Hepatocyte (in vitro differentiated cells): ENCODE data around the gene MEOX1. TPM values are rescaled to one million over a fixed set of nuclear protein-coding genes. Genes with fewer than 3 reads are reported as not detected.

ENCODE experiments used
- DNase-seq: peaks from one replicate; pipeline ENCODE4 v3.0.0-alpha.2; 2016; ENCODE audit warnings: low spot score
- H2AFZ ChIP-seq: fragments of 200-600 bp; sonication (generic); 2 replicates; pipeline ENCODE4 v1.6.0; 2016; ENCODE audit warnings: antibody characterized with exemption, mild to moderate bottlenecking
- H3K27ac ChIP-seq: fragments of 200-600 bp; sonication (generic); 2 replicates; pipeline ENCODE4 v1.5.1; 2016; ENCODE audit warnings: mild to moderate bottlenecking
- H3K27me3 ChIP-seq: fragments of 200-600 bp; sonication (generic); 2 replicates; pipeline ENCODE4 v1.6.1; 2016
- H3K36me3 ChIP-seq: fragments of 200-600 bp; sonication (generic); replicated peaks from 2 replicates; pipeline ENCODE4 v1.5.1; 2016; ENCODE audit warnings: low read depth; ENCODE audit not compliant: insufficient read depth
- H3K4me1 ChIP-seq: fragments of 200-600 bp; sonication (generic); 2 replicates; pipeline ENCODE4 v1.5.1; 2016; ENCODE audit warnings: mild to moderate bottlenecking, moderate library complexity; ENCODE audit not compliant: insufficient read depth
- H3K4me2 ChIP-seq: fragments of 200-600 bp; sonication (generic); 2 replicates; pipeline ENCODE4 v1.6.0; 2016
- H3K4me3 ChIP-seq: fragments of 200-600 bp; sonication (generic); 2 replicates; pipeline ENCODE4 v1.5.1; 2016; ENCODE audit warnings: mild to moderate bottlenecking
- H3K79me2 ChIP-seq: fragments of 200-600 bp; sonication (generic); 2 replicates; pipeline ENCODE4 v1.6.0; 2017; ENCODE audit warnings: mild to moderate bottlenecking
- H3K9me2 ChIP-seq: fragments of 200-600 bp; sonication (generic); replicated peaks from 2 replicates; pipeline ENCODE4 v1.6.0; 2017; ENCODE audit warnings: mild to moderate bottlenecking; ENCODE audit not compliant: insufficient read depth
- H3K9me3 ChIP-seq: fragments of 200-600 bp; sonication (generic); 2 replicates; pipeline ENCODE4 v1.5.1; 2016; ENCODE audit warnings: low read depth, mild to moderate bottlenecking
- H4K20me1 ChIP-seq: fragments of 200-600 bp; sonication (generic); 2 replicates; pipeline ENCODE4 v1.6.0; 2016; ENCODE audit warnings: mild to moderate bottlenecking; ENCODE audit not compliant: insufficient read depth, poor library complexity, severe bottlenecking
- CTCF ChIP-seq: fragments of 200-600 bp; sonication (generic); IDR thresholded peaks from 2 replicates; pipeline ENCODE4 v1.5.1; 2016; ENCODE audit warnings: antibody characterized with exemption, mild to moderate bottlenecking; ENCODE audit not compliant: poor library complexity
- EZH2 ChIP-seq: fragments of 200-600 bp; sonication (generic); IDR thresholded peaks from 2 replicates; pipeline ENCODE4 v1.6.1; 2016; ENCODE audit warnings: antibody characterized with exemption, mild to moderate bottlenecking, borderline replicate concordance
- EZH2phosphoT487 ChIP-seq: fragments of 200-600 bp; sonication (generic); IDR thresholded peaks from one replicate; pipeline ENCODE4 v1.6.1; 2018; ENCODE audit warnings: antibody characterized with exemption, mild to moderate bottlenecking, low read depth, moderate library complexity; ENCODE audit not compliant: unreplicated experiment, severe bottlenecking
- WGBS: methylation state at CpG from one replicate; pipeline ENCODE4 v1.1.6; 2016; ENCODE audit warnings: low lambda C conversion rate; ENCODE audit errors: missing lambda C conversion rate; 5-methylcytosine and 5-hydroxymethylcytosine counted together
- polyA plus RNA-seq: library from polyadenylated mRNA; unstranded; fragments of >200 nt; fragmentation: Nextera tagmentation; extraction: Ambion mirVana; gene quantifications from 2 replicates; pipeline ENCODE4 v1.2.1, GENCODE V29; 2016
- total RNA-seq: library from RNA; depleted of rRNA; stranded (reverse); fragments of >200 nt; gene quantifications from 2 replicates; pipeline ENCODE4 v1.2.3, GENCODE V29; 2014

MEOX1 gene
- total and polyA plus RNA-seq, 2 experiments from 2014 or later: 0.33 to 0.90 TPM

- Histone ChIP-seq H3K79me2 (no peaks in the 10 kb centered on the region), H4K20me1 (no peaks in the 10 kb centered on the region), H3K4me2 (peak overlapping the region; percentile 51), H3K36me3 (no peaks in the 10 kb centered on the region), H3K27ac (peak overlapping the region; percentile 15), H3K4me3 (no peak overlapping the region), H3K9me2 (no peaks in the 10 kb centered on the region), H2AFZ (no peak overlapping the region), H3K9me3 (no peaks in the 10 kb centered on the region), H3K4me1 (peaks cover 20% of the 10 kb centered on the region), H3K27me3 (no peaks in the 10 kb centered on the region)
- no peak for TF ChIP-seq EZH2
- TF ChIP-seq CTCF: no peak
- no peak for TF ChIP-seq EZH2phosphoT487
- no peak for DNase-seq
- 35% methylated on average over 15 of the region's 15 CpGs for WGBS
Observed at GRCh38 chr17:43628089-43628650, 33.6 kb downstream of the MEOX1 start.

DNA sequence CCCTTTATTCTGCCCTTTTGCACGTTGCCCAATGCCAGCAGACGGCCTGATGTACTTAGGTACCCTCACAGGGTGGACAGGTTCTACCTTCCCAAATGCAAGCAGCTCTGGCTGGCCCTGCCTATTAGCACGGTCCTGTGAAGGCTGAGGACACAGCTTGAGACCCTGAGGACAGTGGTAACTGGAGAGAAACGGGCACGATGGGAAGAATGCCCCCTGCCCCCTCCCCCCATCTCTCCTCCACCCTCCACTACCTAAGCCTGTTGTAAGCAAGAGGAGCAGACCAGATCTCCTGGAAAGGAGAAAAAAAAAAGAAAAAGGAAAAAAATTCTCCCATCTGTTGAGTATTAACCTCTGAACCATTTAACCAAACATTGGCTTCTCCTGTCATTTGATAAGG, 34.1 kb downstream of the MEOX1 start:
- no peaks in the 10 kb centered on the region for H3K9me3 ChIP-seq
- H3K4me1 ChIP-seq: peaks cover 15% of the 10 kb centered on the region
- no peaks in the 10 kb centered on the region for H3K27me3 ChIP-seq
- WGBS: 40% methylated on average over 3 of the region's 5 CpGs
- no peaks in the 10 kb centered on the region for H3K79me2 ChIP-seq
- H3K9me2 ChIP-seq: no peaks in the 10 kb centered on the region
- H3K36me3 ChIP-seq: no peaks in the 10 kb centered on the region
- no peak overlapping the region for H3K27ac ChIP-seq
- no peak overlapping the region for H3K4me3 ChIP-seq
- no peaks in the 10 kb centered on the region for H4K20me1 ChIP-seq
- peak overlapping the region; percentile 51 for H3K4me2 ChIP-seq
- no peak for DNase-seq
- H2AFZ ChIP-seq: no peak overlapping the region
- TF ChIP-seq EZH2phosphoT487 (no peak), CTCF (no peak)

DNA sequence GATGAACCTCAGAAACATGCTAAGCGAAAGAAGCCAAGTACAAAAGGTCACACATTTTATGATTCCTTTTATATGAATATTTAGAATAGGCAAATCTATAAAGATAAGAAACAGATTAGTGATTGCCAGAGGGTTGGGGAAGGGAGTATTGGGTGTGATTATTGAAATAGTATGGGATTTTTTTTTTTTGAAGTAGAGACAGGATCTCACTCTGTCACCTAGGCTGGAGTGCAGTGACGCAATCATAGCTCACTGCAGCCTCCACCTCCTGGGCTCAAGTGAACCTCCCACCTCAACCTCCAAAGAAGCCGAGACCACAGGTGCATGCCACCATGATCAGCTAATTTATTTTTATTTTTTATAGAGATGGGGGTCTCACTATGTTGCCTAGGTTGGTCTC, 35.7 kb downstream of the MEOX1 start:
- Histone ChIP-seq H3K79me2 (no peaks in the 10 kb centered on the region), H3K27ac (no peak overlapping the region), H2AFZ (no peak overlapping the region), H3K4me2 (no peak overlapping the region), H3K9me2 (no peaks in the 10 kb centered on the region), H3K4me3 (no peak overlapping the region), H3K27me3 (no peaks in the 10 kb centered on the region), H3K9me3 (no peaks in the 10 kb centered on the region), H4K20me1 (no peaks in the 10 kb centered on the region), H3K4me1 (peaks cover 14% of the 10 kb centered on the region), H3K36me3 (no peaks in the 10 kb centered on the region)
- no peak for DNase-seq
- 82% methylated on average over 3 of the region's 3 CpGs for WGBS
- TF ChIP-seq EZH2 (no peak), EZH2phosphoT487 (no peak), CTCF (no peak)

DNA sequence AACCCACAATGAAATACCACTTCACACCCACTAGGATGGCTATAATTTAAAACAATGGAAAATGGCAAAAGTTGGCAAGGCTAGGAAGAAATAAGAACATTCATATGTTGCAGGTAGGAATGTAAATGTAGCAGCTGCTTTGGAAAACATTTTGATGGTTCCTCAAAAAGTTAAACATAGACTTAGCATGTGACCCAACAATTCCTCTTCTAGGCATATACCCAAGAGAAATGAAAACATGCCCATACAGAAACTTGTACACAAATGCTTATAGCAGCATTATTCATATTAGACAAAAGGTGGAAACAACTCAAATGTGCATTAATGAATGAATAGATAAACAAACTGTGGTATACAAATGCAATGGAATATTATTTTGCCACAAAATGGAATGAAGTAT, 36.1 kb downstream of the MEOX1 start:
- no peaks in the 10 kb centered on the region for H3K9me2 ChIP-seq
- no peak overlapping the region for H2AFZ ChIP-seq
- TF ChIP-seq CTCF (no peak), EZH2 (no peak), EZH2phosphoT487 (no peak)
- no peak for DNase-seq
- H3K79me2 ChIP-seq: no peaks in the 10 kb centered on the region
- no peak overlapping the region for H3K4me3 ChIP-seq
- no peaks in the 10 kb centered on the region for H4K20me1 ChIP-seq
- peaks cover 14% of the 10 kb centered on the region for H3K4me1 ChIP-seq
- H3K27ac ChIP-seq: no peak overlapping the region
- no peaks in the 10 kb centered on the region for H3K27me3 ChIP-seq
- H3K36me3 ChIP-seq: no peaks in the 10 kb centered on the region
- H3K4me2 ChIP-seq: no peak overlapping the region
- H3K9me3 ChIP-seq: no peaks in the 10 kb centered on the region
